OCI-M1 (cell line): ENCODE data around the gene DLEC1.
"Not testable (repeated sequence)": the region's sequence is repeated elsewhere in the genome, so short reads cannot be mapped to it uniquely, and the experiment has no call there.

Experiments
- DNase-seq: peaks from one replicate; lab custom pipeline; 2025; lab: John Stamatoyannopoulos, UW

DLEC1 gene

DNA sequence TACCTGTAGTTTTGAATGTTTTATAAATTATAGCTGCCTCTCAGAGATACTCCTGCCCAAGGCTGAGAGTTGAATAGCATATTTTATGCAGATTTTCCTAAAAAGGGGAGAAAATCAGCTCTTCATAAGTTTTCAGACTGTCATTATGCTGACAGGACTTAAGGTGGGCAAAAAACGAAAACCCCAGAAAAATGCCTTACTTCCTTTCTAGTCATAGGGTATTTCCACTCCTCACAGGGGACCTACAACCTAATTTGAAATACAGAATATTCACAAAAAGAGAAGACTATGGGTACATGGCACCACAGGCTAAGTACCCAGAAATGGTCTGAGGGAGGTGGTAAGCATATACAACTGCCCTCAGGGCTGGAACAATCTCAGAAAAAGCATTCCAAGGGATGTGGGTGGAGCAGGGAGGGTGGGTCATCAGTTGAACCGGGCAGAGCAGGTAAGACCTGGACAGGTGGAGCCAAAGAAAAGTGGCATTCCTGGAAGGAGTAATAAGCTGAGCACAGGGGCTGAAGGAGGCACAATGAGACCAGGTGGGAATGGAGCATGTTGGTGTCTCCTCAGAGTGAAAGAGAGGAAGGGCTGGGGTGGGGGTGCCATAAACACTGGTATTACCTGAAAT, 115.7 kb downstream of the DLEC1 start:
- no peak for DNase-seq

DNA sequence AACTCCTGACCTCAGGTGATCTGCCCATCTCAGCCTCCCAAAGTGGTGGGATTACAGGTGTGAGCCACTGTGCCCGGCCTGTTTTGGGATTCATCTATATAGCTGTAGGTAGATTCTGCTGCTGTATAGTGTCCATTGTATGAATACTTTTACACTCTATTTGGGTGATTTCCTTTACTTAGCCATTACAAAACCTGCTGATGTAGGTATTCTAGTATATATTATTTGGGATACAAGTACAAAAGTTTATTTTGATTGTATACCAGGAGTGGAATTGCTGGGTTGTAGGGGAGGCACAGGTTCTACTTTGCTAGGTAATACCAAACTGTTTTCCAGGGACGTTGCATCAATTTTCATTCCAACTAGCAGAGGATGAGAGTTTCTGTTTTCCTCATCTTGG, 116.8 kb downstream of the DLEC1 start:
- DNase-seq = no peak

DNA sequence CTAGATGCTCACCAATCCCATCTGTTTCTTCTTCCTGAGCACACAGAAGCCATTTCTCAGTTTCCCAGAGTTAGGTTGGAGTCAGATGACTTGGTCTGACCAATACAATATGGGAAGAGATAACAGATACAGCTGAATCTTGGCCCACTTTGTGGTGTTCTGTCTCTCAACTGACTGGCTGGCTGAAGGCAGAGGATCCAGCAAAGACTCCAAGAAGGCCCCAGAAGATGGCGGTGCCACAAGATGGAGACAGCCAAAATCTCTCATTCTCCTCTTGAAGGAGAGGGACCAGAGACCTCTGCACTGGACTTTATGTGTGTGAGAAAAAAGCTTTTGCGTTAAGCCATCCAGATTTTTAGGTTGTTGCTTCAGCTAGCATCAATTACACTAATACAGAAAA, 118.1 kb downstream of the DLEC1 start:
- peak; percentile 11 for DNase-seq

DNA sequence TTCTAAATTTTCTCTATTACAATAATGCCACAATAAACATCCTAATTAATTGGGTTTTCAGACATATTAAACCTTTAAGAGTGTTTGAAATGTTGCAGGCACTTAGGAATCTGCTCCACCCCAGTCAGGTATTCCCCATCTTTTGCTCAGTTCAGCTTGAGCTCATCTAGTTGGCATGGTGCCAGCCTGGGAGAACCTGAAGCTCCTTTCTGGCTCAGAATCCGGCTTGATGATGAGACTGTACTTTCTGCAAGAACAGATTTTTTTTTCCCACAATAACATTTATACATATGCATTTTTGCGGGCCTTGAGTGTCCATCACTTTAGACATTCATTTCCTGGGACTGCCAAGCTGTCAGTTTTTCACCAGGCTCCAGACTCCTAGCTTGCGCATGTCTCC, 118.6 kb downstream of the DLEC1 start:
- no peak for DNase-seq

DNA sequence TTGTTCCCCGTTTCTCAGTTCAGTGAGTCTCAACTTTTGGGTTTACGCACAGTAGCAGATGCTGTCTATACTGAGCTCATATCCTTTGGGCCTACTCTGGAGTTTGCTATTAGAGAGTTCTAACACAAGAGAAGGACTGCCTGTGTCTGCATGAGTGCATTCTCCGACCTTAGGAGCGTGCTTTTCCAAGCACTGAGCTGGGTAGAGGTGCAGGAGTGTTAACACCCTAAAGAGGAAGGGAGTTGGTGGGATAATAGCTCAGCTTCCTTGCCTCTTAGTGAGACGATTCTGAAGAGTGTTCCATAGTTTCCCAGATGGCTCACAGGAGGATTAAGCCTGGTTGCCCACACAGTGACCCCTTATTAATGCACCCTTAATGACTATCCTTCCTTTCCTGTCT, 119.5 kb downstream of the DLEC1 start:
- no peak for DNase-seq

DNA sequence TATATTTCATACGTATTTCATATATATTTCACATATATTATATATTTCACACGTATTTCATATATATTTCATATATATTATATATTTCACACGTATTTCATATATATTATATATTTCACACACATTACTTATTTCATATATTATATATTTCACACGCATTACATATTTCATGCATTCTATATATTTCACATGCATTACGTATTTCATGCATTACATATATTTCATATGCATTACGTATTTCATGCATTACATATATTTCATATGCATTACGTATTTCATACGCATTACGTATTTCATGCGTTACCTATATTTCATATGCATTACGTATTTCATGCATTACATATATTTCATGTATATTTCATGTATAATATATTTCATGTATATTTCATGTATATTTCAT, 121.7 kb downstream of the DLEC1 start:
- DNase-seq = not testable (repeated sequence)

DNA sequence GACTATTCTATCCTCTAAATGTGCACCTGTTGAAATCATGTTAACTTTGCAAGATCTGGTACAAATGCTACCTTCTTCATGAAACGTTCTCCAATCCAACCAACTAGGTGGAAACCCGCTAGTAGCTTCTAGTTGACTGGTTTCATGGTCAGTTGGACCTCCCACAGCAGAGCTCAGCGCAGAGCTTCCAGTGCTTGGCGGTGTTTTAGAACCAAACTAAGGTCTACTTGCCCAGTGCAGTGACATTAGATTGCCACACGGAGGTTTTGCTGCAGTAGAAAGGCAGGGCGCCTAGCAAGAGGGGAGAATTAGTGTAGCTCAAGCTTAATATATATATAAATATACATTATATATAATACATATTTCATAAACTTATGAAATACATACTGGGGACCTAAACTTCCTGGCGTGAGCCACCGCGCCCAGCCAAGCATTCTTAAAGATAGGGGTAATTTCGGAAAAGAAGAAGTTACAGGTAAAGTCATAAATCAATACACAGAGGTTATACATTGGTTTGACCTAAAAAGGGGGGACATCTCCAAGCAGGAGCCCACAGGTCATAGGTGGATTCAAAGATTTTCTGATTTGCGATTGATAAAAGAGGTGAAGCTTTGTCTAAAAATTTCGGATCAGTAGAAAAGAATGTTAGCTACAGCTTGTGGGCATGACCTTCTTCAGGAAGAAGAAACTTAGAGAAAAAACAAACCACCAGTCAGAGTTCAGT, 124.3 kb downstream of the DLEC1 start:
- DNase-seq = peak; percentile 53

DNA sequence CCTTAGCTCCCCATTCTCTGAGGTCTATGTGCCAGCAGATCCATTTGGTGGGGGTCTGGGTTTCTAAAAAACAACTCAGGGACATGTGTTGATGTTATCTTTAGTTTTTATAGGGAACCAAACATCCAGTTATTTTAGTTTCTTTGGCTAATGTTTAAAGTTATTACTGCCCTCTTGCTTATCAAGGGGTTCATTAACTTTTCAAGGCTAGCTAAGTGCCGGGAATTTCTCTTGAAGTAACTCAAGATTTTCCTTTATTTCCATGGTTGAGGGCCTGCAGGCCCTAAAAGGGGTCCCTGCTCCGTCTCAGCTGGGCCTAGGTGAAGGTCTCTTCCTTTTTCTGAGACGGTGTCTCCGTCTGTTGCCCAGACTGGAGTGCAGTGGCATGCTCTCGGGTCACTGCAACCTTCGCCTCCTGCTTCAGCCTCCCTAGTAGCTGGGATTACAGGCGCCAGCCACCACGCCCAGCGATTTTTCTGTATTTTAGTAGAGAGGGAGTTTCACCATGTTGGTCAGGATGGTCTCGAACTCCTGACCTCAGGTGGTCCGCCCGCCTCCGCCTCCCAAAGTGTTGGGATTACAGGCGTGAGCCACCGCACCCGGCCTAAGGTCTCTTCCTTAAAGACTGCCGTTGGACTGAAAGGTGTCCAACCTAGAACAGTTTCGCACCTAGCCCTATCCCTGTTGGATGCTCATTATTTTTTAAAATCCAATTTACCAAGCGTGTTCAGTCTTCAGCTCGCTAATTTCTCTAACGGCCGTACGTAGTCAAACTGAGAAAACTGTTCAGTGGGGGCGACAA, 125.0 kb downstream of the DLEC1 start:
- DNase-seq = no peak

DNA sequence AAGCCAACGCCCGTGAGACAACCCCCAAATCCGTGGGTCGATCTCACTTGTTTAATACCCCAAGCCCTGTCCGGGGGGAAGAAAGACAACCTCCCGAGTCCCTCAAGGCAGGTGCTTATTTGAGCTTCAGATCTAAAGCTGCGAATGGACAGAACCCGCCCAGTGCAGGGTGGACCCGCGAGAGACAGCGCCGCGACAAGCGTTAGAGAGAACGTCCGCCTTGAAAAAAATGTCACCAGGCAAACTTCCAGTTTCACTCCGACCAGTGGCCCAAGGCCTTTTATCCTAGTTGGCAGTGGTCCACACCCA, 125.6 kb downstream of the DLEC1 start:
- no peak for DNase-seq

DNA sequence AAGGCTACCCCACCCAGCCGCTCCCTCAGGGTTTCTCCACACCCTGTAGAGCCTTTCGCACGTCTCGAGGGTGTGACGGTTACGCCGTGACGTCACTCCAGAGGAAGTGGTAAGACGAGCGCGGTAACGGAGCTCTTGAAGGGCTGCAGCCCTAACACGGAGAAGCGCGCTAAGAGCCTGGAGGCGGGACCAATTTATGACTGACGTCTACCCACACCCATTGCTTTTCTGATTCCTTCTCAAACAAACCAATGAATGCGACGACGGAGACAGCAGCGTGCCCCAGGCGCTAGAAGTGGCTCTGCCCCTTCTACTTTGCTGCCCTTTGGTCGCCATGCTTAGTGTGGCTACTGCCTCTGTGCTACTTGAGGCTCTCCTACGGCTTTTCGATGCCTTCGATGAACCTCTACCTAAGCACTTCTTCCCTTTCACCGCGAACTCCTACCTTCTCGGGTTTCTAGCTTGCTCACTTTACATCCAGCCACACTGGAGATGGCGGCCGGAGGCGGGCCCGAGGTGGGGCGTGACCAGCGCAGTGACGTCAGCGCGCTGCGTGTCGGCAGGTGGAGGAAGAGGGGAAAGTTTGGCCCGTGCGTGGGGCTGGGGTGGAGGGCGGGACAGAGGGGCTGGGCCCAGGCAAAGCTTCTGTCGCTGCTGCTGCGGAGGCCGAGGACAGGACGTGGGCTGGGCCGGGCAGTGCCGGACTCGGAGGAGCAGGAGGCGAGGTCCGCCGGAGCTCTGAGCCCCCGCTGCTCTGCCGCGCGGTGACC, 126.1 kb downstream of the DLEC1 start, which contains the start of gene OXSR1:
Gene OXSR1 (plus strand): TSS at position 586 of the 770 bp plus-strand sequence. CDS start 340 bp downstream, outside the sequence.
- DNase-seq = peak; percentile 99

DNA sequence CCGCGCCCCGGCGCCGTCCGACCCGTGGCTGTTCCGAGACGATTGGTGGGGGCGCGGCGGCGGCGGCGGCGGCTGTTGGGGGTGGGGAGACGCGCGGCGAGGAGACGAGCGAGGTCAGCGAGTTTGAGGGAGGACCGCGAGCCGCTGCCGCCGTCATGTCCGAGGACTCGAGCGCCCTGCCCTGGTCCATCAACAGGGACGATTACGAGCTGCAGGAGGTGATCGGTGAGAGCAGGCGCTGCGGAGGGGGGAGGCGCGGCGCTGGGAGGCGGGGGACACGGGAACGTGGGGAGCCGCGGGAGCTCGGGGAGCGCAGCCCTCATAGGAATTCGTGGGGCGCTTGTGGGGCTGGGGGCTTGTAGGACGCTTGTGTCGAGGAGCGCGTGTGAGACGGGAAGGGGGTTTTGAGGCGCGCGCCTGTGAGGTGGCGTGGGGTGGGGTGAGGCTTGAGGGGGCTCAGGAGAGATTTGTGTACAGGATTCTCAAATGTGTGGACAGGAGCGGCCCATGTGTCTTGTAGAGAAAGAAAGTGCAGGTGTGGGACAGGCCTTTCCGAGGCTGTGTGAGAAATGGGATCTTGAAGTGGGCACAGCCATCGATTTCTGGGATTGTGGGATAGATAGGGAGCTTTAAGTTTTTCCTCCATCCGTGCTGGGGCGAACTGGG, 126.8 kb downstream of the DLEC1 start:
- DNase-seq = peak; percentile 45

DNA sequence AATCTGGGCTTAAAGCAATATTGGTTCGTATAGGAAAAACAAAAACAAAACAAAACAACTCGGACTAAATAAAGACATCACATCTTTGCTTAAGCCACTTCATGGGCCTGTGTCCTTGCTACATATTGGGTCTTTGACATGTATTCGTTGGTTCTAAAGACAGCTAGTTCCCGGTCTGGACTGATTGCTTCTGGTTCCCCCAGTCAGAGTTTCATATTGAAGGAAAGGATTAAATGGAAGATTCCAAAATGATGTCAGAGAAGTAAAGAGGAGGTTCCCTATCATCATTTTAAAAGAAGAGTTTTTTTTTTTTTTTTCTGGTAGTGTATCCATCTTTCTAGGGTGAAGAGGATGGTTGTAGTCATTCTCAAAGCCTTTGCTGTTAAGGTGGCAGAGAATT, 128.6 kb downstream of the DLEC1 start:
- no peak for DNase-seq

DNA sequence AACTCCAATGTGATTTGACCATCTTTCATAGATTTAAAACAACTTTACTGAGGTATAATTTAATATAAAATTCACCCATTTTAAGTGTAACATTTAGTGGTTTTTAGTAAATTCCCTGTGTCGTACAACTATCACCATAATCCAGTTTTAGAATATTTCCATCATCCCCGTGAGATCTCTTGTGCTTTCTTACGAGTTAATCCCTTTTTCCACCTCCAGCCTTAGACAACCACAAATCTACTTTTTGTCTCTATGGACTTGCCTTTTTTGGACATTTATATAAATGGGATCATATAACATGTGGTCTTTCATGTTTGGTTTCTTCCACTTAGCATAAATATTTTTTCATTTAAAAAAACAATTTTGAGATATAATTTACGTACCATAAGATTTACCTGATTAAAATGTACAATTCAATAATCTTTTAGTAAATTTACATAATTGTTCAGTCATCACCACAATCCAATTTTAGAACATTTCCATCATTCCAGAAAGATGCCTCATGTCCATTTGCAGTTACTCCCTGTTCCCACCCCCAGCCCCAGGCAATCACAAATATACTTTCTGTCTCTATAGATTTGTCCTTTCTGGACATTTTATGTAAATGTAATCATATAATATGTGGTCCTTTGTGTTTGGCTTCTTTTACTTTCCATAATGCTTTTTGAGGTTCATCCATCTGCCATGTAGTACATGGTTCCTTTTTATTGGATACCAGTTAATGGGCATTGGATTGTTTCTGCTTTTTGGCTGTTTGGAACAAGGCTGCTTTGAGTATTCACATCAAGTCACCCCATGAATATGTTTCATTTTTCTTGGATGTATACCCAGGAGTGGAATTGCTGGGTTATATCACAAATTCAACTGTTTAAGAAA, 129.4 kb downstream of the DLEC1 start:
- DNase-seq = no peak

DNA sequence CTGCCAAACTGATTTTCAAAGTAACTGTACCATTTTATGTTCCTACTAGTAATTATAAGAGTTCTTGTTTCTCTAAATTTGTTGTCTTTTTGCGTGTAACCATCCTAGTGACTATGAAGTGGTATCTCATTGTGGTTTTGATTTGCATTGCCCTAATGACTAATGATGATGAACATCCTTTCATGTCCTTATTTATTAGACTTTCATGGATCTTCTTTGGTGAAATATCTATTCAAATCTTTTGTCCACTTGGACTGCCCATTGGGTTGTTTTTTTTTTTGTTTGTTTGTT, 130.0 kb downstream of the DLEC1 start:
- no peak for DNase-seq

DNA sequence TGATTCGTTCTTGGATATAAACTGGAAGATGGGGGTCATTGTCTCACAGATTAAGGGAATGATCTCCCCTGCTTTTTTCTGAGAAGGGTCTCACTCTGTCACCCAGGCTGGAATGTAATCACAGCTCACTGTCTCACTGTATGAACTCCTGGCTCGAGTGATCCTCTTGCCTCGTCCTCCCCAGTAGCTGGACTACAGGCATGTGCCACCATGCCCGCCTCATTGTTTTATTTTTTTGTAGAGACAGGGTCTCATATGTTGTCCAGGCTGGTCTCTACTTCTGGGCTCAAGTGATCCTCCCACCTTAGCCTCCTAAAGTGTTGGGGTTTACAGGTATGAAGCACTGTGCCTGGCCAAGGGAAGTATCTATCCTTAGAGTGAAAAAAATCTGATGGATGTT, 131.7 kb downstream of the DLEC1 start:
- DNase-seq = no peak

DNA sequence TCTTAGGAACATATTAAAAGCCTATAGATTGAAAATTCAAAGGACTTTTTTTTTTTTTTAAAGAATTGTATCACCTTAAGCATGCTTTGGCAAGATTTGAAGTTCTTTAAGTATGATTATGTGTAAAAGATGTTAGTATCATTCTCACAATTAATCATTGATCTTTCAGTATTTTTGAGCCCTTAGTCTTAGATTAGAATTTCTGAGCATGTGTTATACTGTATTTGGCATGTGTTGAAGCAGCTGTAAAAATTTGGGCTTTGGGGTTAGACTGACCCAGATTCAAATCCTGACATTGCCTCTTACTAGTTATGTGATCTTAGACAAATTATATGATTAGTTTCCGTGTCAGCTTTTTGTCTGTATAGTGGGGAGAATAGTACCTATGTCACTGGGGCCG, 132.6 kb downstream of the DLEC1 start:
- no peak for DNase-seq
